A673 (cell line): Measurements from ENCODE around the gene RAC2. TPM values are rescaled to one million over a fixed set of nuclear protein-coding genes. Genes with fewer than 3 reads are reported as not detected.

ENCODE experiments used
- BruUV-seq: library from RNA; stranded (reverse); fragments of 400-500 nt; replicated peaks from 2 replicates; lab custom pipeline; 2021; lab: Mats Ljungman, UMichigan
- CTCF ChIA-PET: fragments of 300-600 bp; sonication (Branson Sonifier 250); formaldehyde crosslinking; loops from one replicate; lab custom pipeline; 2022; ENCODE audit warnings: antibody characterized with exemption; lab: Charles Lee
- POLR2A ChIA-PET: fragments of 300-600 bp; sonication (Branson Sonifier 250); formaldehyde crosslinking; loops from one replicate; lab custom pipeline; 2022; ENCODE audit warnings: antibody characterized with exemption; ENCODE audit not compliant: low non-redundant PET; lab: Charles Lee
- DNase-seq: peaks from one replicate; pipeline ENCODE4 v3.0.0-alpha.2; 2015; ENCODE audit warnings: low spot score
- H3K27ac ChIP-seq: fragments of 200-600 bp; sonication (generic); 2 replicates; pipeline ENCODE4 v1.5.1; 2016; ENCODE audit warnings: mixed run types, low read depth, mild to moderate bottlenecking, mixed read lengths, antibody characterized with exemption, low read length; ENCODE audit not compliant: poor library complexity, severe bottlenecking
- H3K27me3 ChIP-seq: fragments of 200-600 bp; sonication (generic); replicated peaks from 2 replicates; pipeline ENCODE4 v1.6.1; 2017; ENCODE audit warnings: mixed run types, low read depth, mild to moderate bottlenecking, mixed read lengths, antibody characterized with exemption, low read length; ENCODE audit not compliant: insufficient read depth, poor library complexity
- H3K36me3 ChIP-seq: fragments of 200-600 bp; sonication (generic); 2 replicates; pipeline ENCODE4 v1.6.1; 2016; ENCODE audit warnings: mixed run types, mild to moderate bottlenecking, mixed read lengths, antibody characterized with exemption, low read length; ENCODE audit not compliant: insufficient read depth, poor library complexity, severe bottlenecking
- H3K4me1 ChIP-seq: fragments of 200-600 bp; sonication (generic); 2 replicates; pipeline ENCODE4 v1.6.1; 2017; ENCODE audit warnings: mixed run types, mild to moderate bottlenecking, mixed read lengths, antibody characterized with exemption, low read length; ENCODE audit not compliant: insufficient read depth, poor library complexity, severe bottlenecking
- H3K4me3 ChIP-seq: fragments of 200-600 bp; sonication (generic); 2 replicates; pipeline ENCODE4 v1.5.1; 2016; ENCODE audit warnings: low read depth, mixed run types, mild to moderate bottlenecking, mixed read lengths, low read length; ENCODE audit not compliant: poor library complexity, severe bottlenecking
- H3K9me3 ChIP-seq: fragments of 200-600 bp; sonication (generic); 2 replicates; pipeline ENCODE4 v1.6.1; 2016; ENCODE audit warnings: mixed run types, low read depth, mild to moderate bottlenecking, mixed read lengths, antibody characterized with exemption, low read length; ENCODE audit not compliant: poor library complexity, severe bottlenecking
- EZH2 ChIP-seq: fragments of 200-600 bp; sonication (generic); IDR thresholded peaks from 2 replicates; pipeline ENCODE4 v1.6.1; 2017; ENCODE audit warnings: borderline replicate concordance, low read depth, mild to moderate bottlenecking, mixed read lengths, antibody characterized with exemption, low read length; ENCODE audit not compliant: poor library complexity, severe bottlenecking
- intact Hi-C: fragments of 100-400 bp; cut with micrococcal nuclease; formaldehyde crosslinking; loops from one replicate; pipeline ENCODE4 v1.10.0; 2022; ENCODE audit not compliant: unreplicated experiment
- total RNA-seq: library from RNA; stranded (reverse); gene quantifications from 2 replicates; pipeline ENCODE4 v1.2.3, GENCODE V29; 2021
- TF ChIP-seq, protein P1 (sequence below): fragments of 300-800, 200-600 bp; sonication (generic); conservative IDR thresholded peaks from 2 replicates; pipeline ENCODE4 v1.5.1; 2017; ENCODE audit warnings: low read depth, mild to moderate bottlenecking, antibody characterized with exemption, low read length, moderate library complexity, mixed read lengths

Gene RAC2
- total RNA-seq, 1 experiment from 2014 or later: 4.0 TPM

DNA sequence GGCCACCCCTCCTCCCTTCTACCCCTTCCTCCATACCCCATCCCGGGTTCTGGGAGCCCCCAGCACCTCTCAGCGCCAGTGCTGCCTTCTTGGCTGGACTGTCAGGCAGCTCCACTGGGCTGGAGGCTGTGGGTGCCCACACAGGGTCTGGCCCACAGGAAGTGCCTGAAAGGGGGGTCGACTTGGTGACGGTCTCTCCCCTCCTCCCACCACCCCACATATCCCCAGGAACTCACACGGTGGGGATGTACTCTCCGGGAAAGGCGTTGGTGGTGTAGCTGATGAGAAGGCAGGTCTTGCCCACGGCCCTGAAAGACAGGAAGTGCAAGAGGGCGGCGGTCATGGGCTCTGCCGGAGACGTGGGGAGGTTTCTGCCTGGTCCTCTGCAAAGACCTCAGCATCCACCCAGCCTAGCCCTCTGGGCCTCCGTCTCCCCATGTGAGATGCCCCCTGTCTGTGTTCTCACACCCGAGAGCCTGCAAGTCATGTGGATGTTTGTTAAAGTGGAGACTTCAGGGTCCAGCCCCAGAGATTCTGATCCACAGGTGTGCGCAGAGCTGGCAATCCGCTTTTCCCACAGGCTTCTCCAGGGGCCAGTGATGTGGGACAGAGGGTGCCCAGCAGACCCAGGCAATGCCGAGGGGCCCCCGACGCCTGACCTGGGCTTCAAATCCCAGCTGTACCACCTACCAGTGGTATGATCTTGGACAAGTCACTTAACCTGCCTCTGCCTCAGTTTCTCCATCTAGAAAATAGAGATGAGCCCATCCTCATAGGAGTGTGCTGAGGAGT, 2.5 kb downstream of the RAC2 start:
- Histone ChIP-seq H3K27me3 (no peaks in the 10 kb centered on the region), H3K27ac (no peak overlapping the region), H3K4me1 (peaks cover 11% of the 10 kb centered on the region), H3K36me3 (no peaks in the 10 kb centered on the region), H3K4me3 (no peak overlapping the region), H3K9me3 (no peaks in the 10 kb centered on the region)
- CTCF ChIA-PET: no interaction called here
- TF ChIP-seq, protein P1, sequence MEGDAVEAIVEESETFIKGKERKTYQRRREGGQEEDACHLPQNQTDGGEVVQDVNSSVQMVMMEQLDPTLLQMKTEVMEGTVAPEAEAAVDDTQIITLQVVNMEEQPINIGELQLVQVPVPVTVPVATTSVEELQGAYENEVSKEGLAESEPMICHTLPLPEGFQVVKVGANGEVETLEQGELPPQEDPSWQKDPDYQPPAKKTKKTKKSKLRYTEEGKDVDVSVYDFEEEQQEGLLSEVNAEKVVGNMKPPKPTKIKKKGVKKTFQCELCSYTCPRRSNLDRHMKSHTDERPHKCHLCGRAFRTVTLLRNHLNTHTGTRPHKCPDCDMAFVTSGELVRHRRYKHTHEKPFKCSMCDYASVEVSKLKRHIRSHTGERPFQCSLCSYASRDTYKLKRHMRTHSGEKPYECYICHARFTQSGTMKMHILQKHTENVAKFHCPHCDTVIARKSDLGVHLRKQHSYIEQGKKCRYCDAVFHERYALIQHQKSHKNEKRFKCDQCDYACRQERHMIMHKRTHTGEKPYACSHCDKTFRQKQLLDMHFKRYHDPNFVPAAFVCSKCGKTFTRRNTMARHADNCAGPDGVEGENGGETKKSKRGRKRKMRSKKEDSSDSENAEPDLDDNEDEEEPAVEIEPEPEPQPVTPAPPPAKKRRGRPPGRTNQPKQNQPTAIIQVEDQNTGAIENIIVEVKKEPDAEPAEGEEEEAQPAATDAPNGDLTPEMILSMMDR: no peak
- no peak for TF ChIP-seq EZH2
- no peak for DNase-seq
- intact Hi-C loops: no loop called here
- POLR2A ChIA-PET: no interaction called here
- BruUV-seq: no TSS peak

DNA sequence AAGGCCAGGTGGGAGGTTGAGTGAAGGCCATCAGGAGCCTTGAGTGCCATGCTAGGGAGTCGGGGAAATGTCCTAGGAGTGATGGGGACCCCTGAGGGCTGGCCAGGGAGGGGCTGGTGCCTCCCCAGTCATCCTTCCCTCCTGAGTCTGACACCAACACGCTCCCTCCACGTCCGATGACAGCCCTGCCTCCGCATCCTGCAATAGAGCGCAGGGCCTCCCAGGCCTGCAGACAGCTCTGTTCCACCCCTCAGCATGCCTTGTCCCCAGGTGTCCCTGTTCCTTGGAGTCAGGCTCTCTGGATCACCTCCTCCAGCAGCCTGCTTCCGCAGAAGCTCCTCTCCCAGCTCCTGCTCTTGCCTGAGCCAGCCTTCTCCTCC, 3.1 kb downstream of the RAC2 start:
- intact Hi-C loops: no loop called here
- H3K9me3 ChIP-seq: no peaks in the 10 kb centered on the region
- H3K4me1 ChIP-seq: peaks cover 11% of the 10 kb centered on the region
- H3K27me3 ChIP-seq: no peaks in the 10 kb centered on the region
- DNase-seq: no peak
- H3K4me3 ChIP-seq: no peak overlapping the region
- H3K36me3 ChIP-seq: no peaks in the 10 kb centered on the region
- CTCF ChIA-PET: no interaction called here
- BruUV-seq: no TSS peak
- TF ChIP-seq, protein P1: no peak
- no peak for TF ChIP-seq EZH2
- POLR2A ChIA-PET: no interaction called here
- no peak overlapping the region for H3K27ac ChIP-seq

DNA sequence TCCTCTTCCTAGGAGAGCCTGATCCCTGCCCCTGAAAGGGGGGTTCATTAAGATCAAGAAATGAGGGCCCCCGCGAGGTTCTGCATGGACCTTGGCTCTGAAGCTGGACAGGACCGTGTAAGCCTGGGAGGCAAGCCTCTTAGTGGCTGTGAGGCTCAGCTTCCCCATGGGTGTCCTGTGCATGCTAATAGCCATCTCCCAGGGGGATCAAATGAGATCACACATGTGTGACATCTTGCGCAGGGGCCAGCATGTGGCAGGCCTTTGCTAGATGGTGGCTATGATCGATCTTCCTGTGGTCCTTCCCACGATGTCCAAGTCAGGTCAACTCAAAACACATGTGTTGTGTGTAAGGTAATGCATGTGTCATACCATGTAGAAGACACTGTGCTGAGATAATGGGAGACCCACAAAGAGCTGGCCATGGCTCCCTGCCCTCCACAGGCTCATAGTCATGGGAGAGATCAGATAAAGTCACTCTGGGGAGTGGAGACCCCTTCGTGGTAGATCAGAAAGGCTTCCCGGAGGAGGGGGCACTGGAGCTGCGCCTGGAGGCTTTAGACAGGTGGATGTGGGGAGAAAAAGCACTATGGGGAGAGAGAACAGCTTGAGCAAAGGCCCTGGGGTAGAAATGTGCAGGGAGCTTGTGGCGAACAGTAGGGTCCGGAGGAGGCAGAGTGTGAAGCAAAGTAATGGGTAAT, 3.7 kb downstream of the RAC2 start:
- Histone ChIP-seq H3K4me3 (no peak overlapping the region), H3K9me3 (no peaks in the 10 kb centered on the region), H3K36me3 (no peaks in the 10 kb centered on the region), H3K27me3 (no peaks in the 10 kb centered on the region), H3K27ac (no peak overlapping the region), H3K4me1 (peaks cover 11% of the 10 kb centered on the region)
- POLR2A ChIA-PET: no interaction called here
- TF ChIP-seq, protein P1: no peak
- TF ChIP-seq EZH2: no peak
- no TSS peak for BruUV-seq
- intact Hi-C loops: no loop called here
- CTCF ChIA-PET: interaction anchor here (0.6 to 1.0 kb wide), 2 partner anchors 19 to 224 kb away, joined by 3 to 6 read pairs; no protein-coding TSS in a partner anchor
- no peak for DNase-seq
